ENCODE data around the gene ADK. TPM values are rescaled to one million over a fixed set of nuclear protein-coding genes. Genes with fewer than 3 reads are reported as not detected.

The ADK gene
- total and polyA plus RNA-seq, 2 of the 4 experiments (the other 2 are of a cell fraction), result 30.6 to 40.9 TPM

DNA sequence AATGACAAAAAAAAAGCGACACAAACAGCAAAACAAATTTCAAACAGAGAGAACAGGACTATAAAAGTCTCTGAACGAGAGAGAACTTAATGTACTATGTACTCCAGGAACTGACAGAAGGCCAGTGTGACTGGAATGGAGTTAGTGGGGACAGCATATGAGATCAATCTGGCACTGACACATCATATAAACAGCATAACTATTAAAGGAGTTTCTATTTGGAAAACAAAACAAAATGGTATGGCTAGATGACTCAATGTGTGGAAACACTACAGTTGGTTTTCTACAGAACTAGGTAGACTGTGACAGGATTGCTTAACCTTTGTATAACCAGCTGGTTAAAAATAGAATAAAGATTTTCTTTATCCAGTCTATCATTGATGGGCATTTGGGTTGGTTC lies 442.4 kb downstream of the ADK start:
- Histone ChIP-seq H3K14ac (replicated peaks; ENCODE audit: low read depth, low read length) (no peak overlapping the region), H2BK15ac (ENCODE audit: low read depth, low read length) (0 out of 3 replicates have a peak overlapping the region, but pooled peaks have one; percentile 16), H4K5ac (ENCODE audit: low read depth, low read length) (no peak overlapping the region), H3K4me3 (ENCODE audit: insufficient read depth, low read depth, low read length) (no peak overlapping the region), H3K23ac (ENCODE audit: low read depth, low read length) (peak overlapping the region; percentile 2; the same call in 1 of the 2 replicates), H3K79me1 (ENCODE audit: low read depth in 1 of 2, low read length in 2 of 2) (peaks cover 0 to 4% of the 10 kb centered on the region in 2 experiments; a peak in 1 of 4 replicates), H2AK5ac (ENCODE audit: low read depth, low read length) (no peak overlapping the region), H3K4ac (ENCODE audit: low read depth, low read length) (no peak overlapping the region), H2BK120ac (ENCODE audit: low read depth, low read length) (peak overlapping the region; percentile 71; the same call in 1 of the 2 replicates), H2AFZ (replicated peaks; ENCODE audit: low read length, poor library complexity) (no peak overlapping the region), H3K27ac (ENCODE audit: insufficient read depth, low read length) (no peak overlapping the region), H3K56ac (ENCODE audit: extremely low read depth, insufficient read depth, low read length) (no peak overlapping the region), H3K9me1 (ENCODE audit: insufficient read depth, low read length) (no peaks in the 10 kb centered on the region; the same call in 1 of the 2 replicates), H3K9me3 (ENCODE audit: control insufficient read depth, insufficient read depth, low read length) (no peaks in the 10 kb centered on the region), H2BK5ac (ENCODE audit: low read depth, low read length, poor library complexity, severe bottlenecking) (peak overlapping the region; percentile 60), H4K8ac (ENCODE audit: low read depth in 2 of 2, low read length in 2 of 2) (peak overlapping the region in 1 of 2 experiments; percentile 41; a peak in 1 of 4 replicates), H4K20me1 (ENCODE audit: insufficient read depth, low read length) (no peaks in the 10 kb centered on the region), H3K9ac (ENCODE audit: low read depth, low read length) (no peak overlapping the region), H3K18ac (ENCODE audit: low read depth, low read length) (no peak overlapping the region; the same call in 1 of the 2 replicates), H2AK9ac (replicated peaks; ENCODE audit: low read depth, low read length, poor library complexity) (no peak overlapping the region), H3K27me3 (ENCODE audit: control insufficient read depth, insufficient read depth, low read length) (no peaks in the 10 kb centered on the region), H2BK20ac (ENCODE audit: low read depth, low read length) (peak overlapping the region; percentile 41; the same call in 1 of the 2 replicates), H3K4me2 (ENCODE audit: low read depth, low read length) (peak overlapping the region; percentile 31; the same call in 1 of the 2 replicates), H3K4me1 (ENCODE audit: control insufficient read depth, insufficient read depth, low read length) (peaks cover 6% of the 10 kb centered on the region), H4K91ac (ENCODE audit: insufficient read depth, low read depth, low read length) (no peak overlapping the region), H3K36me3 (ENCODE audit: control insufficient read depth, insufficient read depth, low read length) (no peaks in the 10 kb centered on the region)
- no peak for TF ChIP-seq MAZ (IDR thresholded peaks at IDR 0.05; ENCODE audit: borderline replicate concordance, low read depth, low read length)
- no peak for TF ChIP-seq MXI1 (IDR thresholded peaks at IDR 0.05; ENCODE audit: borderline replicate concordance, low read depth, low read length)
- TF ChIP-seq SMC3 (IDR thresholded peaks at IDR 0.05; ENCODE audit: low read depth, low read length), result no peak
- TF ChIP-seq BHLHE40 (IDR thresholded peaks at IDR 0.05; ENCODE audit: low read depth, low read length), result no peak
- peak; percentile 94 for TF ChIP-seq CEBPB (IDR thresholded peaks at IDR 0.05; ENCODE audit: low read depth, low read length)
- 0 out of 2 replicates have a peak, but pooled peaks have one; percentile 18 for TF ChIP-seq RFX5 (IDR thresholded peaks at IDR 0.05; ENCODE audit: low read depth, low read length)
- TF ChIP-seq NFE2L2 (IDR thresholded peaks at IDR 0.05; ENCODE audit: low read depth, low read length), result no peak
- TF ChIP-seq CHD1 (IDR thresholded peaks at IDR 0.05; ENCODE audit: low read depth, low read length), result no peak
- TF ChIP-seq, protein P1, sequence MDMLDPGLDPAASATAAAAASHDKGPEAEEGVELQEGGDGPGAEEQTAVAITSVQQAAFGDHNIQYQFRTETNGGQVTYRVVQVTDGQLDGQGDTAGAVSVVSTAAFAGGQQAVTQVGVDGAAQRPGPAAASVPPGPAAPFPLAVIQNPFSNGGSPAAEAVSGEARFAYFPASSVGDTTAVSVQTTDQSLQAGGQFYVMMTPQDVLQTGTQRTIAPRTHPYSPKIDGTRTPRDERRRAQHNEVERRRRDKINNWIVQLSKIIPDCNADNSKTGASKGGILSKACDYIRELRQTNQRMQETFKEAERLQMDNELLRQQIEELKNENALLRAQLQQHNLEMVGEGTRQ (IDR thresholded peaks at IDR 0.05; ENCODE audit: low read depth, low read length), result no peak
- no peak for TF ChIP-seq RAD21 (IDR thresholded peaks at IDR 0.05; ENCODE audit: low read length)
- no peak for TF ChIP-seq MAFK (IDR thresholded peaks at IDR 0.05; ENCODE audit: low read depth, low read length)
- no peak for TF ChIP-seq POLR2A (IDR thresholded peaks at IDR 0.05; ENCODE audit: low read depth, low read length)
- TF ChIP-seq RCOR1 (IDR thresholded peaks at IDR 0.05; ENCODE audit: insufficient replicate concordance, low read length), result no peak
- peak; percentile 45; the same call in 1 of the 2 replicates for TF ChIP-seq FOS (IDR thresholded peaks at IDR 0.05; ENCODE audit: low read depth, low read length)
- TF ChIP-seq, protein P2, sequence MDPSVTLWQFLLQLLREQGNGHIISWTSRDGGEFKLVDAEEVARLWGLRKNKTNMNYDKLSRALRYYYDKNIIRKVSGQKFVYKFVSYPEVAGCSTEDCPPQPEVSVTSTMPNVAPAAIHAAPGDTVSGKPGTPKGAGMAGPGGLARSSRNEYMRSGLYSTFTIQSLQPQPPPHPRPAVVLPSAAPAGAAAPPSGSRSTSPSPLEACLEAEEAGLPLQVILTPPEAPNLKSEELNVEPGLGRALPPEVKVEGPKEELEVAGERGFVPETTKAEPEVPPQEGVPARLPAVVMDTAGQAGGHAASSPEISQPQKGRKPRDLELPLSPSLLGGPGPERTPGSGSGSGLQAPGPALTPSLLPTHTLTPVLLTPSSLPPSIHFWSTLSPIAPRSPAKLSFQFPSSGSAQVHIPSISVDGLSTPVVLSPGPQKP (IDR thresholded peaks at IDR 0.05; ENCODE audit: borderline replicate concordance, low read depth, low read length), result no peak
- TF ChIP-seq, protein P3, sequence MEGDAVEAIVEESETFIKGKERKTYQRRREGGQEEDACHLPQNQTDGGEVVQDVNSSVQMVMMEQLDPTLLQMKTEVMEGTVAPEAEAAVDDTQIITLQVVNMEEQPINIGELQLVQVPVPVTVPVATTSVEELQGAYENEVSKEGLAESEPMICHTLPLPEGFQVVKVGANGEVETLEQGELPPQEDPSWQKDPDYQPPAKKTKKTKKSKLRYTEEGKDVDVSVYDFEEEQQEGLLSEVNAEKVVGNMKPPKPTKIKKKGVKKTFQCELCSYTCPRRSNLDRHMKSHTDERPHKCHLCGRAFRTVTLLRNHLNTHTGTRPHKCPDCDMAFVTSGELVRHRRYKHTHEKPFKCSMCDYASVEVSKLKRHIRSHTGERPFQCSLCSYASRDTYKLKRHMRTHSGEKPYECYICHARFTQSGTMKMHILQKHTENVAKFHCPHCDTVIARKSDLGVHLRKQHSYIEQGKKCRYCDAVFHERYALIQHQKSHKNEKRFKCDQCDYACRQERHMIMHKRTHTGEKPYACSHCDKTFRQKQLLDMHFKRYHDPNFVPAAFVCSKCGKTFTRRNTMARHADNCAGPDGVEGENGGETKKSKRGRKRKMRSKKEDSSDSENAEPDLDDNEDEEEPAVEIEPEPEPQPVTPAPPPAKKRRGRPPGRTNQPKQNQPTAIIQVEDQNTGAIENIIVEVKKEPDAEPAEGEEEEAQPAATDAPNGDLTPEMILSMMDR (conservative IDR thresholded peaks at IDR 0.05; ENCODE audit: low read depth, low read length), result no peak
- ATAC-seq (ENCODE audit: low read depth) (peak; percentile 80), DNase-seq (peak; percentile 86)
- in situ Hi-C loops (cut with MboI; ENCODE audit: low sequenced_read_pairs), result no loop called here
- CTCF ChIA-PET, result no interaction called here
- dilution Hi-C loops (cut with HindIII; ENCODE audit: low sequenced_read_pairs, unreplicated experiment), result no loop called here
- no CpG with 5 or more reads among the region's 2 CpGs for WGBS, 2 experiments (ENCODE audit: extremely low coverage in 2 of 2, insufficient read length in 1 of 2)
- POLR2A ChIA-PET (ENCODE audit: unreplicated experiment), result no interaction called here
- BruUV-seq (replicated peaks), result no TSS peak
- intact Hi-C loops (cut with micrococcal nuclease), result no loop called here

All from IMR-90 (cell line).